HuH-7 (cell line): Measurements from ENCODE around the gene HPN.
A peak's percentile ranks its signal among the peaks of the same experiment; 100 is the strongest.
"Not testable (repeated sequence)": the region's sequence is repeated elsewhere in the genome, so short reads cannot be mapped to it uniquely, and the experiment has no call there.

Experiments
- DNase-seq: peaks from one replicate; pipeline ENCODE4 v3.0.0; 2011; ENCODE audit warnings: low spot score

HPN gene

DNA sequence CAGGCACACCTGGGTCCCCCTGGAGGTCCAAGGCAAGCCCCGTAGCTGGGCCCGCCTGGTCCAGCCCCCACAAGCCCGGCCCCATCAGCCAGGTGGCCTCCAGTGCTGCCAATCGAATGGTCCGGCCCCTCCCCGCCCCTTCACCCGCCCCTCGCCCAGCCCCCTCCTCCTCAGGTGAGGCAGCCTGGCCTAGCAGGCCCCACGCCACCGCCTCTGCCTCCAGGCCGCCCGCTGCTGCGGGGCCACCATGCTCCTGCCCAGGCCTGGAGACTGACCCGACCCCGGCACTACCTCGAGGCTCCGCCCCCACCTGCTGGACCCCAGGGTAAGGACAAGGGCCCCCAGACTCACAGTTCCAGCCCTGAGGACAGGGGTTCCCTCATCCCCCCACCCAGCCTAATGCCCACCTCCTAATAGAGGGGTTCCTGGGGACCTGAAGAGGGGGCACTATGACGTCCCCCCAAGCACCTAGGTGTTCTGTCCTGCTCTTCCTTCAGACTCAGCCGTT, at the start of gene HPN:
Gene HPN, plus strand, starts transcription at position 174 of the 508 bp plus-strand sequence. CDS start 786 bp downstream, outside the sequence.
- peak; percentile 89 for DNase-seq

GRCh38 chr19:34992582-34992981, 48.9 kb upstream of the HPN start:
- DNase-seq: not testable (repeated sequence)

DNA sequence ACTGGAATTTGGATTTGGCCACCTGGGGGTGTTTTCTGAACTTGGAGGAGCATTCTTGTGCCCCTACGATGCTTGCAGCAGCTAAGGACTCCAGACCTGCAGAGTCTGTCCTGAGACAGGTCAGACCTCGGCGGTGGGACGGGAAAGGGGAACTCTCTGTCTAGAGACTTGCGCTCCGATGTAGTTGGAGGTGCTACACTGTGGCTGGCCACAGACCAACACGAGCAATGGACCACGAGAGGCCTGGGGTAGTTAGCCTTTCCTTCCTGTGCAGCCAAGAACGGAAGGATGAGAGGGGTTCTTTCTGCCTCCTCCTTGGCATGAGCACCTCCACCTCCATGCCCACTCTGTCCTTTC, 47.3 kb upstream of the HPN start:
- DNase-seq: no peak

GRCh38 chr19:34994643-34995541, 46.6 kb upstream of the HPN start:
- peak; percentile 84 for DNase-seq

DNA sequence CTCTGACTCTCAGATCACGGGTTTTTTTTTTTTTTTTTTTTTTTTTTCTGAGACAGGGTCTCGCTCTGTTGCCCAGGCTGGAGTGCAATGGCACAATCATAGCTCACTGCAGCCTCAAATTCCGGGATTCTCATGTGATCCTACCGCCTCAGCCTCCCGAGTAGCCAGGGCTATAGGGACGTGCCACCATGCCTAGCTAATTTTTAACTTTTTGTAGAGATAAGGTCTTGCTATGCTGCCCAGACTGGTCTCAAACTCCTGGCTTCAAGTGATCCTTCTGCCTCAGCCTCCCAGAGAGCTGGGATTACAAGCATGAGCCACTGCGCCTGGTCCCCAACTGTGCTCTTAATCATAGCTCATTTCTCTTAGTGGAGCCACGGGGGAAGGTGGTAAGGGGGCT, 46.0 kb upstream of the HPN start:
- DNase-seq: no peak

DNA sequence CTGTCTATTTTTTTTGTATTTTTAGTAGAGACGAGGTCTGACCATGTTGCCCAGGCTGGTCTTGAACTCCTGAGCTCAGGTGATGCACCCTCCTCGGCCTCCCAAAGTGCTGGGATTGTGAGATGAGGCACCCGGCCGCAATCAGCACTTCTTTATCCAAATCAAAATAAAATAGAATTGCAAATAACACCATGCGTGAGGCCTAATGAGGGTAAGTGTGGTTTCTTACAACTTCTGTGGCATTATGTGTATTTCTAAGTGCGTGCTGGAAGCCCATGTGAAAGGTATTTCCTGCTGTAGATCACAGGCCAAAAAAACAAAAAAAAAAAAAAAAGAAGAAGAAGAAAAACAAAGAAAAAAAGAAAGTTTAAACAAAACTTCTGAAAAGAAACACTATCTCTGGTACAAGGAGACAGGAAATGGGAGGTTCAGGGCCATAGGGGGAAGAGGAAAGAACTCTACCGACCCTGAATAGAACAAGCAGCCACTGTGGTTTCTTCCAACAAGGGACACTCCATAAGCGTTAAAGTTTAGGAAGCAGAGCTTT, 44.4 kb upstream of the HPN start:
- DNase-seq: no peak

DNA sequence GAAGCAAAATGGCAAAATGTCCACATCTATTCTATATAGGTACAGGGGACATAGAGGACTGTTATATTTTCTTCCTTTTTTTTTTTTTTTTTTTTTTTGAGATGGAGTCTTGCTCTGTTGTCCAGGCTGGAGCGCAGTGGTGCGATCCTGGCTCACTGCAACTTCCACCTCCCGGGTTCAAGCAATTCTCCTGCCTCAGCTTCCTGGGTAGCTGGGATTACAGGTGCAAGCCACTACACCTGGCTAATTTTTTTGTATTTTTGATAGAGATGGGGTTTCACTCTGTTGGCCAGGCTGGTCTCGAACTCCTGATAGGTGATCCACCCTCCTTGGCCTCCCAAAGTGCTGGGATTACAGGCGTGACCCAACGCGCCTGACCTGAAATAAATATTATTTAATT, 43.3 kb upstream of the HPN start:
- DNase-seq: not testable (repeated sequence)

DNA sequence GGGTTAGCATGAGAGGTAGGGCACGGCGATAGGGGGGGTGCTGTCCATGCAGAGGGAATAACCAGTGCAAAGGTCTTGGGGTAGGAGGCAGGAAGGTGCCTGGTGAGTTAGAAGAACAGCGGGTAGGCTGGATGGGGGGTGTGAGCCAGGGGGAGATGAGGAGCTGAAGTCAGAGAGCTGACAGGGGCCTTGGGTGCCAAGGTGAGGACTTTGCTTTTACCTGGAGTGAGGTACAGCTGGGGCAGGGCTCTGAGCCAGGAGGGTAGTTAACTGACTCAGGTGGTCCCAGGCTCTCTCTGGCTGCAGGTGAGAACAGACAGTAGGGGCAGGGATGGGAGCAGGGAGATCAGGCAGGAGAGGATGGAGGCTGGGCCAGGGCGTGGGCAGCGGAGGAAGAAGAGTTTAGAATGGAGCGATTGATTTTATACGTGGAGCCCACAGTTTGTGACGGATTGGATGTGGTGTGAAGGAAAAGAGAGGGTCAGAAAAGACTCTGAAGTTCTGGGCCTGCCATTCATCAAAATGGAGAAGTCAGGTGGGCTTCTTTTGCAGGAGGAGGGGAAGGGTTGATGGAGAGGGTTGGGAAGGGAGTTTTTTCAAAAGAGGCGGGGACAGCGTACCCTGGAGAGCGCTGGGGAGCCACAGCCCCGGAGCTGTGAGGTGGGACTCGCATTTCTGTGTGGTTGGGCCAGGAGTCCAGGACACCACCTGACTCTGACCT, 42.6 kb upstream of the HPN start:
- DNase-seq: peak; percentile 77

- peak; percentile 90 for DNase-seq
Measured at GRCh38 chr19:34999498-35000337, 41.8 kb upstream of the HPN start, which contains the start of gene GRAMD1A. Gene GRAMD1A (plus strand): TSS chr19:35000323. CDS start chr19:35000479, 156 bp downstream.

DNA sequence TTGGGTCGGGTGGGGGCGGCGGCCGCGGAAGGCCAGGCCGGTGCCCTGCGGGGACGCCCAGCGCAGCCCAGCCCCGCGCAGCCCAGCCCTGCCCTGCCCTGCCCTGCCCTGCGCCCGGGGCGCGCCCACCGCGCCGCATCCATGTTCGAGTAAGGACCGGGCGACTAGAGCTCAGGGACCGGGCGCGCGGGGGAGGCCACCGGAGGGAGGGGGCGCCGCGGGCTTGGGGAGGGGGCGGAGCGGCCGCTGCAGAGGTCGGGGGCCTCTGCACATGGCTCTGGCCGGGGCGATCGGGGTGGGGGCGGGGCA, 41.2 kb upstream of the HPN start:
- DNase-seq: no peak

GRCh38 chr19:35000647-35001501, 40.6 kb upstream of the HPN start:
- DNase-seq: no peak

GRCh38 chr19:35002037-35002535, 39.4 kb upstream of the HPN start:
- no peak for DNase-seq

- no peak for DNase-seq
Measured at GRCh38 chr19:35004517-35005255, 36.8 kb upstream of the HPN start.

- DNase-seq: peak; percentile 14
Measured at GRCh38 chr19:35005256-35005977, 36.1 kb upstream of the HPN start.

DNA sequence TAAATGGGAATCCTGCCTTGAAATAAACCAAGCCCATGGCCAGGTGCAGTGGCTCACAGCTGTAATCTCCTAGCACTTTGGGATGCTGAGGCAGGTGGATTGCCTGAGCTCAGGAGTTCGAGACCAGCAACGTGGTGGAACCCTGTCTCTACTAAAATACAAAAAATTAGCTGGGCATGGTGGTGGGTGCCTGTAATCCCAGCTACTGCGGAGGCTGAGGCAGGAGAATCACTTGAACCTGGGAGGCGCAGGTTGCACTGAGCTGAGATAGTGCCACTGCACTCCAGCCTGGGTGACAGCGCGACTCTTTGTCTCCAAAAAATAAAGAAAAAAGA, 35.5 kb upstream of the HPN start:
- not testable (repeated sequence) for DNase-seq

- DNase-seq: peak; percentile 97
Measured at GRCh38 chr19:35006342-35006998, 35.1 kb upstream of the HPN start.

DNA sequence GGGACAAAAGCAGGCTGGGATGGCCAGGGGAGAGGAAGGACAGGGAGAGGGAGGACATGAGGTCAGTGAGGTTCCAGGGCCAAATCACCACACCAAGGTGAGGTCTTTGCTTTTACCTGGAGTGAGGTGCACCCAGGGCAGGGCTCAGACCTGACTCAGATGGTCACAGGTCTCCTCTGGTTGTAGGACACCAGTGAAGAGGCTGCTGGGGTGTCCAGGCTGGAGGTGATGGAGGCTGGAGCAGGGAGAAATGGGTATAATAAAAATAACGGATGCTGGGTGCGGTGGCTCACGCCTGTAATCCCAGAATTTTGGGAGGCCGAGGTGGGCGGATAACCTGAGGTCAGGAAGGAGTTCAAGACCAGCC, 34.5 kb upstream of the HPN start:
- no peak for DNase-seq

- DNase-seq: not testable (repeated sequence)
Measured at GRCh38 chr19:35007427-35007826, 34.1 kb upstream of the HPN start.

DNA sequence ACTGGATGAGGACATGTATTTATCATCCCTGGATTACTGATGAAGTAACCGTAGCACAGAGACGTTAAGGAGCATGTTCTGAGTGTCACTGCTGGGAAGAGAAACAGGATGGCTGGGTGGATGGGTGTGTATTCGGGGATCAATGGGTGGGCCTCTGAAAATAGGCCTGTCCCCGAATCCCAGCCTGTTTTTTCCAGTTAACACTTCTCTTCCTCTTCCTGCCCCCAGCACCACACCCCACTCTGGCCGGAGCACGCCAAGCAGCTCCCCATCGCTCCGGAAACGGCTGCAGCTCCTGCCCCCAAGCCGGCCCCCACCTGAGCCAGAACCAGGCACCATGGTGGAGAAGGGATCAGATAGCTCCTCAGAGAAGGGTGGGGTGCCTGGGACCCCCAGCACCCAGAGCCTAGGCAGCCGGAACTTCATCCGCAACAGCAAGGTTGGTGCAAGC, 32.6 kb upstream of the HPN start:
- DNase-seq: no peak
